Peyer's patch (tissue), 4 donors: ENCODE data around the gene ARRDC5. TPM values are rescaled to one million over a fixed set of nuclear protein-coding genes. Genes with fewer than 3 reads are reported as not detected.
"Not testable (repeated sequence)": the region's sequence is repeated elsewhere in the genome, so short reads cannot be mapped to it uniquely, and the experiment has no call there.

ENCODE experiments used
- DNase-seq, 3 donors: peaks; one replicate each; pipeline ENCODE4 v3.0.0-alpha.2; 2017 to 2019
- H3K27ac ChIP-seq, 4 donors: fragments of 200-600 bp; sonication (generic); one replicate each; pipeline ENCODE4 v1.5.1; 2016 to 2019
- H3K27me3 ChIP-seq, 2 donors: fragments of 200-600 bp; sonication (generic); one replicate each; pipeline ENCODE4 v1.5.1; 2019
- H3K36me3 ChIP-seq, 3 donors: fragments of 200-600 bp; sonication (generic); one replicate each; pipeline ENCODE4 v1.5.1; 2016 to 2019
- H3K4me1 ChIP-seq, 4 donors: fragments of 200-600 bp; sonication (generic); one replicate each; pipeline ENCODE4 v1.5.1; 2016 to 2019
- H3K4me3 ChIP-seq, 4 donors: fragments of 200-600 bp; sonication (generic); 1 replicate in 3 of 4; 2 replicates in 1 of 4; pipeline ENCODE4 v1.5.1; 2016 to 2019; ENCODE audit warnings: mild to moderate bottlenecking in 1 of 4
- H3K9me3 ChIP-seq, 4 donors: fragments of 200-600 bp; sonication (generic); one replicate each; pipeline ENCODE4 v1.5.1; 2016 to 2019; ENCODE audit warnings: mild to moderate bottlenecking in 1 of 4
- CTCF ChIP-seq, 6 experiments: fragments of 450-650 bp in 4 of 6; fragments of 200-600 bp in 2 of 6; sonication (generic) in 1 of 6; IDR thresholded peaks; one replicate each; pipeline ENCODE4 v1.5.1; 2017 to 2019; ENCODE audit warnings: antibody characterized with exemption in 6 of 6, mild to moderate bottlenecking in 3 of 6, moderate library complexity in 1 of 6
- POLR2A ChIP-seq, 2 donors: fragments of 450-650 bp; IDR thresholded peaks; one replicate each; pipeline ENCODE4 v1.5.1; 2017; ENCODE audit warnings: antibody characterized with exemption in 2 of 2, mild to moderate bottlenecking in 2 of 2, moderate library complexity in 2 of 2
- total RNA-seq, 4 donors: library from RNA; depleted of rRNA; stranded (reverse); fragments of >200 nt; gene quantifications; one replicate each; pipeline ENCODE4 v1.1.0, GENCODE V29; 2016

ARRDC5 gene
- total RNA-seq, 4 donors from 2014 or later: 0.76 to 8.3 (median 3.1) TPM; not detected in 1

GRCh38 chr19:4909156-4909896, 6.6 kb upstream of the ARRDC5 start, which contains the start of gene UHRF1:
TSS of gene UHRF1 (plus strand) at chr19:4909501. CDS start at chr19:4910886, 1,385 bp downstream.
- H3K27ac ChIP-seq: peak within 1 kb of the TSS in 2 of 4 donors; percentile 27 to 36
- peak in 1 of 3 donors; percentile 56 for DNase-seq
- no peak for TF ChIP-seq CTCF (IDR thresholded peaks at IDR 0.05)
- TF ChIP-seq POLR2A (IDR thresholded peaks at IDR 0.05): no peak
- no peaks in the 10 kb centered on the region for H3K36me3 ChIP-seq
- H3K4me3 ChIP-seq: peak within 1 kb of the TSS; percentile 77 to 97 (median 80)
- H3K27me3 ChIP-seq: no peaks in the 10 kb centered on the region
- H3K9me3 ChIP-seq: no peaks in the 10 kb centered on the region
- peaks cover 0 to 36% (median 24%) of the 10 kb centered on the region in 4 donors for H3K4me1 ChIP-seq

- Histone ChIP-seq H3K4me1 (peaks cover 0 to 36% (median 24%) of the 10 kb centered on the region in 4 donors), H3K4me3 (no peak overlapping the region), H3K36me3 (no peaks in the 10 kb centered on the region), H3K27ac (no peak overlapping the region), H3K27me3 (no peaks in the 10 kb centered on the region), H3K9me3 (no peaks in the 10 kb centered on the region)
- no peak for TF ChIP-seq CTCF (IDR thresholded peaks at IDR 0.05)
- no peak for TF ChIP-seq POLR2A (IDR thresholded peaks at IDR 0.05)
- DNase-seq: no peak
Measured at GRCh38 chr19:4908781-4909155, 6.1 kb upstream of the ARRDC5 start.

GRCh38 chr19:4908360-4908759, 5.7 kb upstream of the ARRDC5 start:
- no peak overlapping the region for H3K27ac ChIP-seq
- H3K27me3 ChIP-seq: no peaks in the 10 kb centered on the region

GRCh38 chr19:4906963-4907362, 4.3 kb upstream of the ARRDC5 start:
- Histone ChIP-seq H3K27ac (no peak overlapping the region), H3K36me3 (no peaks in the 10 kb centered on the region), H3K4me1 (peaks cover 0 to 29% (median 24%) of the 10 kb centered on the region in 4 donors), H3K4me3 (no peak overlapping the region), H3K9me3 (no peaks in the 10 kb centered on the region), H3K27me3 (no peaks in the 10 kb centered on the region)
- no peak for TF ChIP-seq POLR2A (IDR thresholded peaks at IDR 0.05)
- TF ChIP-seq CTCF (IDR thresholded peaks at IDR 0.05): no peak
- DNase-seq: no peak

More at GRCh38 chr19:4908360-4908759, 5.7 kb upstream of the ARRDC5 start:
- TF ChIP-seq POLR2A (IDR thresholded peaks at IDR 0.05) (no peak), CTCF (IDR thresholded peaks at IDR 0.05) (no peak)
- DNase-seq: no peak
- Histone ChIP-seq H3K9me3 (no peaks in the 10 kb centered on the region), H3K36me3 (no peaks in the 10 kb centered on the region), H3K4me3 (no peak overlapping the region), H3K4me1 (peaks cover 0 to 36% (median 24%) of the 10 kb centered on the region in 4 donors)

GRCh38 chr19:4904481-4904880, 1.8 kb upstream of the ARRDC5 start:
- DNase-seq: no peak
- no peaks in the 10 kb centered on the region for H3K36me3 ChIP-seq
- no peak overlapping the region for H3K27ac ChIP-seq
- no peaks in the 10 kb centered on the region for H3K27me3 ChIP-seq
- peaks cover 0 to 10% (median 6%) of the 10 kb centered on the region in 4 donors for H3K4me1 ChIP-seq
- no peaks in the 10 kb centered on the region for H3K9me3 ChIP-seq
- TF ChIP-seq CTCF (IDR thresholded peaks at IDR 0.05) (no peak), POLR2A (IDR thresholded peaks at IDR 0.05) (no peak)
- no peak overlapping the region for H3K4me3 ChIP-seq

- not testable (repeated sequence) for H3K9me3 ChIP-seq
Measured at GRCh38 chr19:4900879-4901278, 1.8 kb downstream of the ARRDC5 start.

More at GRCh38 chr19:4900879-4901278, 1.8 kb downstream of the ARRDC5 start:
- DNase-seq, H3K36me3 ChIP-seq, H3K27ac ChIP-seq, H3K4me3 ChIP-seq, H3K4me1 ChIP-seq, H3K27me3 ChIP-seq: not testable (repeated sequence)
